ENCODE measurements around the gene URM1. TPM values are rescaled to one million over a fixed set of nuclear protein-coding genes. Genes with fewer than 3 reads are reported as not detected.

The URM1 gene
- total and polyA plus RNA-seq, 2 donors: 37.9 to 46.7 TPM

- H3K4me1 ChIP-seq (ENCODE audit: control insufficient read depth in 2 of 2, insufficient read depth in 2 of 2, low read length in 2 of 2): peaks cover 10 to 20% of the 10 kb centered on the region in 2 donors
- H3K4me3 ChIP-seq (ENCODE audit: low read length in 2 of 2): no peak overlapping the region
- no peak overlapping the region for H3K27ac ChIP-seq (ENCODE audit: low read depth in 1 of 2, low read length in 1 of 2)
- no peaks in the 10 kb centered on the region for H3K27me3 ChIP-seq (ENCODE audit: control insufficient read depth in 2 of 2, insufficient read depth in 1 of 2, low read length in 1 of 2)
- no peak for DNase-seq (ENCODE audit: low read depth in 6 of 9, low spot score in 9 of 9)
- peaks cover 15 to 16% of the 10 kb centered on the region in 2 donors for H3K36me3 ChIP-seq (ENCODE audit: control insufficient read depth in 2 of 2, insufficient read depth in 2 of 2, low read length in 1 of 2)
- 98% methylated on average over 1 of the region's 1 CpG for WGBS
- peaks cover 0 to 6% of the 10 kb centered on the region in 2 donors for H3K9me3 ChIP-seq (ENCODE audit: control insufficient read depth in 2 of 2, insufficient read depth in 1 of 2, low read length in 1 of 2)
Measured at GRCh38 chr9:128372784-128373183, 1.6 kb downstream of the URM1 start.

- H3K4me1 ChIP-seq (ENCODE audit: control insufficient read depth in 2 of 2, insufficient read depth in 2 of 2, low read length in 2 of 2): peaks cover 10 to 20% of the 10 kb centered on the region in 2 donors
- peaks cover 0 to 6% of the 10 kb centered on the region in 2 donors for H3K9me3 ChIP-seq (ENCODE audit: control insufficient read depth in 2 of 2, insufficient read depth in 1 of 2, low read length in 1 of 2)
- H3K27ac ChIP-seq (ENCODE audit: low read depth in 1 of 2, low read length in 1 of 2): no peak overlapping the region
- H3K36me3 ChIP-seq (ENCODE audit: control insufficient read depth in 2 of 2, insufficient read depth in 2 of 2, low read length in 1 of 2): peaks cover 20 to 27% of the 10 kb centered on the region in 2 donors
- WGBS: 98% methylated on average over 9 of the region's 9 CpGs
- H3K27me3 ChIP-seq (ENCODE audit: control insufficient read depth in 2 of 2, insufficient read depth in 1 of 2, low read length in 1 of 2): no peaks in the 10 kb centered on the region
- H3K4me3 ChIP-seq (ENCODE audit: low read length in 2 of 2): no peak overlapping the region
- no peak for DNase-seq (ENCODE audit: low read depth in 6 of 9, low spot score in 9 of 9)
Measured at GRCh38 chr9:128374221-128374675, 3.1 kb downstream of the URM1 start.

GRCh38 chr9:128375865-128376264 is 4.7 kb downstream of the URM1 start:
- H3K27me3 ChIP-seq (ENCODE audit: control insufficient read depth in 2 of 2, insufficient read depth in 1 of 2, low read length in 1 of 2): no peaks in the 10 kb centered on the region
- WGBS: 96% methylated on average over 5 of the region's 5 CpGs
- peaks cover 8 to 13% of the 10 kb centered on the region in 2 donors for H3K4me1 ChIP-seq (ENCODE audit: control insufficient read depth in 2 of 2, insufficient read depth in 2 of 2, low read length in 2 of 2)
- no peak overlapping the region for H3K4me3 ChIP-seq (ENCODE audit: low read length in 2 of 2)
- H3K9me3 ChIP-seq (ENCODE audit: control insufficient read depth in 2 of 2, insufficient read depth in 1 of 2, low read length in 1 of 2): peaks cover 0 to 3% of the 10 kb centered on the region in 2 donors
- peaks cover 25 to 35% of the 10 kb centered on the region in 2 donors for H3K36me3 ChIP-seq (ENCODE audit: control insufficient read depth in 2 of 2, insufficient read depth in 2 of 2, low read length in 1 of 2)
- DNase-seq (ENCODE audit: low read depth in 6 of 9, low spot score in 9 of 9): no peak
- no peak overlapping the region for H3K27ac ChIP-seq (ENCODE audit: low read depth in 1 of 2, low read length in 1 of 2)

GRCh38 chr9:128382261-128382660 is 11.1 kb downstream of the URM1 start:
- no peaks in the 10 kb centered on the region for H3K9me3 ChIP-seq (ENCODE audit: control insufficient read depth in 2 of 2, insufficient read depth in 1 of 2, low read length in 1 of 2)
- peaks cover 40 to 78% of the 10 kb centered on the region in 2 donors for H3K36me3 ChIP-seq (ENCODE audit: control insufficient read depth in 2 of 2, insufficient read depth in 2 of 2, low read length in 1 of 2)
- no peaks in the 10 kb centered on the region for H3K27me3 ChIP-seq (ENCODE audit: control insufficient read depth in 2 of 2, insufficient read depth in 1 of 2, low read length in 1 of 2)
- no peak overlapping the region for H3K27ac ChIP-seq (ENCODE audit: low read depth in 1 of 2, low read length in 1 of 2)
- 97% methylated on average over 6 of the region's 6 CpGs for whole genome bisulfite sequencing
- DNase-seq (ENCODE audit: low read depth in 6 of 9, low spot score in 9 of 9): no peak
- no peaks in the 10 kb centered on the region for H3K4me1 ChIP-seq (ENCODE audit: control insufficient read depth in 2 of 2, insufficient read depth in 2 of 2, low read length in 2 of 2)
- no peak overlapping the region for H3K4me3 ChIP-seq (ENCODE audit: low read length in 2 of 2)

GRCh38 chr9:128383007-128383753 is 12.0 kb downstream of the URM1 start:
- no peaks in the 10 kb centered on the region for H3K27me3 ChIP-seq (ENCODE audit: control insufficient read depth in 2 of 2, insufficient read depth in 1 of 2, low read length in 1 of 2)
- H3K4me3 ChIP-seq (ENCODE audit: low read length in 2 of 2): no peak overlapping the region
- H3K36me3 ChIP-seq (ENCODE audit: control insufficient read depth in 2 of 2, insufficient read depth in 2 of 2, low read length in 1 of 2): peaks cover 43 to 80% of the 10 kb centered on the region in 2 donors
- no peaks in the 10 kb centered on the region for H3K9me3 ChIP-seq (ENCODE audit: control insufficient read depth in 2 of 2, insufficient read depth in 1 of 2, low read length in 1 of 2)
- H3K27ac ChIP-seq (ENCODE audit: low read depth in 1 of 2, low read length in 1 of 2): no peak overlapping the region
- H3K4me1 ChIP-seq (ENCODE audit: control insufficient read depth in 2 of 2, insufficient read depth in 2 of 2, low read length in 2 of 2): no peaks in the 10 kb centered on the region
- WGBS: 98% methylated on average over 9 of the region's 9 CpGs
- no peak for DNase-seq (ENCODE audit: low read depth in 6 of 9, low spot score in 9 of 9)

- no peaks in the 10 kb centered on the region for H3K9me3 ChIP-seq (ENCODE audit: control insufficient read depth in 2 of 2, insufficient read depth in 1 of 2, low read length in 1 of 2)
- H3K4me3 ChIP-seq (ENCODE audit: low read length in 2 of 2): no peak overlapping the region
- DNase-seq (ENCODE audit: low read depth in 6 of 9, low spot score in 9 of 9): no peak
- no peaks in the 10 kb centered on the region for H3K4me1 ChIP-seq (ENCODE audit: control insufficient read depth in 2 of 2, insufficient read depth in 2 of 2, low read length in 2 of 2)
- H3K36me3 ChIP-seq (ENCODE audit: control insufficient read depth in 2 of 2, insufficient read depth in 2 of 2, low read length in 1 of 2): peaks cover 49 to 82% of the 10 kb centered on the region in 2 donors
- no peaks in the 10 kb centered on the region for H3K27me3 ChIP-seq (ENCODE audit: control insufficient read depth in 2 of 2, insufficient read depth in 1 of 2, low read length in 1 of 2)
- no peak overlapping the region for H3K27ac ChIP-seq (ENCODE audit: low read depth in 1 of 2, low read length in 1 of 2)
- WGBS: 97% methylated on average over 8 of the region's 8 CpGs
Measured at GRCh38 chr9:128383791-128384190, 12.6 kb downstream of the URM1 start.

GRCh38 chr9:128384801-128385495 is 13.8 kb downstream of the URM1 start:
- H3K4me1 ChIP-seq (ENCODE audit: control insufficient read depth in 2 of 2, insufficient read depth in 2 of 2, low read length in 2 of 2): no peaks in the 10 kb centered on the region
- DNase-seq (ENCODE audit: low read depth in 6 of 9, low spot score in 9 of 9): no peak
- no peak overlapping the region for H3K4me3 ChIP-seq (ENCODE audit: low read length in 2 of 2)
- peaks cover 60 to 87% of the 10 kb centered on the region in 2 donors for H3K36me3 ChIP-seq (ENCODE audit: control insufficient read depth in 2 of 2, insufficient read depth in 2 of 2, low read length in 1 of 2)
- no peaks in the 10 kb centered on the region for H3K9me3 ChIP-seq (ENCODE audit: control insufficient read depth in 2 of 2, insufficient read depth in 1 of 2, low read length in 1 of 2)
- no peaks in the 10 kb centered on the region for H3K27me3 ChIP-seq (ENCODE audit: control insufficient read depth in 2 of 2, insufficient read depth in 1 of 2, low read length in 1 of 2)
- 96% methylated on average over 7 of the region's 7 CpGs for WGBS
- H3K27ac ChIP-seq (ENCODE audit: low read depth in 1 of 2, low read length in 1 of 2): no peak overlapping the region

GRCh38 chr9:128385496-128386460 is 14.6 kb downstream of the URM1 start:
- H3K4me3 ChIP-seq (ENCODE audit: low read length in 2 of 2): no peak overlapping the region
- H3K4me1 ChIP-seq (ENCODE audit: control insufficient read depth in 2 of 2, insufficient read depth in 2 of 2, low read length in 2 of 2): no peaks in the 10 kb centered on the region
- H3K9me3 ChIP-seq (ENCODE audit: control insufficient read depth in 2 of 2, insufficient read depth in 1 of 2, low read length in 1 of 2): no peaks in the 10 kb centered on the region
- H3K36me3 ChIP-seq (ENCODE audit: control insufficient read depth in 2 of 2, insufficient read depth in 2 of 2, low read length in 1 of 2): peaks cover 62 to 91% of the 10 kb centered on the region in 2 donors
- WGBS: 96% methylated on average over 18 of the region's 18 CpGs
- DNase-seq (ENCODE audit: low read depth in 6 of 9, low spot score in 9 of 9): no peak
- no peak overlapping the region for H3K27ac ChIP-seq (ENCODE audit: low read depth in 1 of 2, low read length in 1 of 2)
- peaks cover 0 to 6% of the 10 kb centered on the region in 2 donors for H3K27me3 ChIP-seq (ENCODE audit: control insufficient read depth in 2 of 2, insufficient read depth in 1 of 2, low read length in 1 of 2)
